Adipose tissue (tissue), 3 donors: Measurements from ENCODE around the gene TIGIT. TPM values are rescaled to one million over a fixed set of nuclear protein-coding genes. Genes with fewer than 3 reads are reported as not detected.

Experiments used
- H3K27ac ChIP-seq: one replicate; pipeline ENCODE4 v1.5.1; 2013; ENCODE audit warnings: low read depth, low read length
- WGBS, 3 donors: extraction: QIAGEN DNeasy Blood & Tissue Kit; methylation state at CpG; one replicate each; pipeline ENCODE4 v1.1.7; 2013; 5-methylcytosine and 5-hydroxymethylcytosine counted together
- polyA plus RNA-seq, 3 donors: library from polyadenylated mRNA; stranded (reverse); fragments of 200-250 nt; gene quantifications; one replicate each; pipeline ENCODE4 v1.2.3, GENCODE V29; 2013
- donor health status: healthy with polysubstance abuse.
- donor health status: Bipolar disorder and iron deficiency.
- donor health status: healthy.

TIGIT gene
- polyA plus RNA-seq, 3 donors, result 0.13 to 0.24 TPM; not detected in 1

- H3K27ac ChIP-seq, result no peak overlapping the region
- WGBS, 3 donors, result 74 to 87% (median 81%) methylated on average over 3 of the region's 3 CpGs
These were observed 14.0 kb downstream of the TIGIT start for GRCh38 chr3:114307832-114308231.

- 76 to 80% (median 79%) methylated on average over 2 of the region's 2 CpGs for WGBS, 3 donors
- H3K27ac ChIP-seq, result no peak overlapping the region
These were observed 14.5 kb downstream of the TIGIT start for GRCh38 chr3:114308377-114308776.

- 60 to 75% (median 71%) methylated on average over 5 of the region's 5 CpGs for WGBS, 3 donors
- H3K27ac ChIP-seq, result no peak overlapping the region
These were observed 15.0 kb downstream of the TIGIT start for GRCh38 chr3:114308830-114309229.

GRCh38 chr3:114310695-114311094 lies 16.9 kb downstream of the TIGIT start:
- WGBS, 3 donors, result 83 to 86% (median 83%) methylated on average over 2 of the region's 2 CpGs

GRCh38 chr3:114313426-114313825 lies 19.6 kb downstream of the TIGIT start:
- 88 to 95% (median 93%) methylated on average over 2 of the region's 2 CpGs for WGBS, 3 donors

More at GRCh38 chr3:114310695-114311094, 16.9 kb downstream of the TIGIT start:
- no peak overlapping the region for H3K27ac ChIP-seq

GRCh38 chr3:114314282-114314681 lies 20.5 kb downstream of the TIGIT start:
- WGBS, 3 donors, result 95 to 99% (median 96%) methylated on average over 2 of the region's 2 CpGs
- no peak overlapping the region for H3K27ac ChIP-seq

More at GRCh38 chr3:114313426-114313825, 19.6 kb downstream of the TIGIT start:
- H3K27ac ChIP-seq, result no peak overlapping the region

GRCh38 chr3:114318295-114318694 lies 24.5 kb downstream of the TIGIT start:
- WGBS, 3 donors, result 89 to 95% (median 90%) methylated on average over 5 of the region's 5 CpGs
- no peak overlapping the region for H3K27ac ChIP-seq

GRCh38 chr3:114319453-114319852 lies 25.6 kb downstream of the TIGIT start:
- 81 to 88% (median 82%) methylated on average over 4 of the region's 4 CpGs for WGBS, 3 donors
- no peak overlapping the region for H3K27ac ChIP-seq

- no peak overlapping the region for H3K27ac ChIP-seq
- WGBS, 3 donors, result 45 to 67% (median 64%) methylated on average over 1 of the region's 1 CpG
These were observed 26.4 kb downstream of the TIGIT start for GRCh38 chr3:114320246-114320645.

- 92 to 98% (median 94%) methylated on average over 3 of the region's 3 CpGs for WGBS, 3 donors
- no peak overlapping the region for H3K27ac ChIP-seq
These were observed 29.9 kb downstream of the TIGIT start for GRCh38 chr3:114323546-114324254.

GRCh38 chr3:114327665-114328064 lies 33.8 kb downstream of the TIGIT start:
- no peak overlapping the region for H3K27ac ChIP-seq
- WGBS, 3 donors, result 87 to 98% (median 94%) methylated on average over 4 of the region's 4 CpGs

GRCh38 chr3:114328345-114328744 lies 34.5 kb downstream of the TIGIT start:
- no peak overlapping the region for H3K27ac ChIP-seq
- 81 to 88% (median 84%) methylated on average over 3 of the region's 3 CpGs for WGBS, 3 donors

- no peak overlapping the region for H3K27ac ChIP-seq
- 96 to 98% (median 98%) methylated on average over 2 of the region's 2 CpGs for WGBS, 3 donors
These were observed 36.0 kb downstream of the TIGIT start for GRCh38 chr3:114329823-114330222.

- WGBS, 3 donors, result 95 to 98% (median 98%) methylated on average over 2 of the region's 2 CpGs
- no peak overlapping the region for H3K27ac ChIP-seq
These were observed 37.2 kb downstream of the TIGIT start for GRCh38 chr3:114331007-114331406.

- 96 to 97% (median 97%) methylated on average over 3 of the region's 3 CpGs for WGBS, 3 donors
These were observed 37.9 kb downstream of the TIGIT start for GRCh38 chr3:114331710-114332109.

GRCh38 chr3:114332342-114333179 lies 38.7 kb downstream of the TIGIT start:
- WGBS, 3 donors, result 91 to 94% (median 93%) methylated on average over 5 of the region's 5 CpGs
- H3K27ac ChIP-seq, result no peak overlapping the region

More at GRCh38 chr3:114331710-114332109, 37.9 kb downstream of the TIGIT start:
- no peak overlapping the region for H3K27ac ChIP-seq

- WGBS, 3 donors, result 70 to 87% (median 71%) methylated on average over 4 of the region's 4 CpGs
- no peak overlapping the region for H3K27ac ChIP-seq
These were observed 39.5 kb downstream of the TIGIT start for GRCh38 chr3:114333180-114333922.

GRCh38 chr3:114333923-114334240 lies 40.1 kb downstream of the TIGIT start:
- H3K27ac ChIP-seq, result no peak overlapping the region
- 93 to 100% (median 94%) methylated on average over 2 of the region's 2 CpGs for WGBS, 3 donors

GRCh38 chr3:114336122-114336697 lies 42.4 kb downstream of the TIGIT start:
- no peak overlapping the region for H3K27ac ChIP-seq
- WGBS, 3 donors, result 83 to 91% (median 91%) methylated on average over 1 of the region's 1 CpG
